Esophagus squamous epithelium (tissue), 5 donors: ENCODE results near the gene ATP5F1D. TPM values are rescaled to one million over a fixed set of nuclear protein-coding genes. Genes with fewer than 3 reads are reported as not detected.
A peak's percentile ranks its signal among the peaks of the same experiment; 100 is the strongest.

Experiments used
- DNase-seq: peaks from one replicate; lab custom pipeline; 2025; lab: John Stamatoyannopoulos, UW
- H3K27ac ChIP-seq, 4 donors: fragments of 200-600 bp; sonication (generic); one replicate each; pipeline ENCODE4 v1.5.1; 2016 to 2019; ENCODE audit warnings: mild to moderate bottlenecking in 1 of 4
- H3K27me3 ChIP-seq, 4 donors: fragments of 200-600 bp; sonication (generic); 1 replicate in 3 of 4; 2 replicates in 1 of 4; pipeline versions ENCODE4 v1.5.1 to v1.6.0; 2017 to 2021; ENCODE audit warnings: antibody characterized with exemption in 1 of 4
- H3K36me3 ChIP-seq, 3 donors: fragments of 200-600 bp; sonication (generic); one replicate each; pipeline ENCODE4 v1.5.1; 2016 to 2019
- H3K4me1 ChIP-seq, 3 donors: fragments of 200-600 bp; sonication (generic); one replicate each; pipeline ENCODE4 v1.5.1; 2017 to 2019
- H3K4me3 ChIP-seq, 4 donors: fragments of 200-600 bp; sonication (generic); 1 replicate in 3 of 4; 2 replicates in 1 of 4; pipeline ENCODE4 v1.5.1; 2016 to 2019; ENCODE audit warnings: mild to moderate bottlenecking in 2 of 4, moderate library complexity in 1 of 4
- H3K9me3 ChIP-seq, 3 donors: fragments of 200-600 bp; sonication (generic); one replicate each; pipeline ENCODE4 v1.5.1; 2016 to 2019
- CTCF ChIP-seq, 6 experiments: fragments of 450-650 bp in 4 of 6; fragments of 200-600 bp in 2 of 6; sonication (generic) in 2 of 6; IDR thresholded peaks; one replicate each; pipeline ENCODE4 v1.5.1; 2016 to 2019; ENCODE audit warnings: antibody characterized with exemption in 6 of 6, mild to moderate bottlenecking in 4 of 6, moderate library complexity in 4 of 6
- POLR2A ChIP-seq, 4 donors: fragments of 450-650 bp; IDR thresholded peaks; one replicate each; pipeline ENCODE4 v1.6.1; 2017; ENCODE audit warnings: antibody characterized with exemption in 4 of 4, mild to moderate bottlenecking in 4 of 4, moderate library complexity in 3 of 4
- WGBS, 2 donors: methylation state at CpG; one replicate each; pipeline ENCODE4 v1.1.5; 2018; 5-methylcytosine and 5-hydroxymethylcytosine counted together
- intact Hi-C: fragments of 100-400 bp; cut with DNase I; formaldehyde crosslinking; loops from one replicate; pipeline ENCODE4 v1.15.0; 2022
- total RNA-seq, 4 donors: library from RNA; depleted of rRNA; stranded (reverse); fragments of >200 nt; gene quantifications; one replicate each; pipeline ENCODE4 v1.1.0, GENCODE V29; 2016
- donor health status: DM: yes; HTN: yes; CAD: no.

ATP5F1D gene
- total RNA-seq, 4 donors from 2014 or later = 83.4 to 171 (median 132) TPM

- intact Hi-C loops = no loop called here
- Histone ChIP-seq H3K4me3 (peak overlapping the region; percentile 52 to 75 (median 62)), H3K27ac (peak overlapping the region; percentile 21 to 70 (median 54)), H3K27me3 (peaks cover 0 to 13% (median 0%) of the 10 kb centered on the region in 4 donors), H3K4me1 (peaks cover 41 to 91% (median 56%) of the 10 kb centered on the region in 3 donors), H3K9me3 (no peaks in the 10 kb centered on the region), H3K36me3 (no peaks in the 10 kb centered on the region)
- DNase-seq = no peak
- no peak for TF ChIP-seq CTCF (IDR thresholded peaks at IDR 0.05)
- TF ChIP-seq POLR2A (IDR thresholded peaks at IDR 0.05) = no peak
- WGBS, 2 donors = 0% methylated on average over 16 of the region's 60 CpGs; no CpG with 5 or more reads in 1 of the 2 donors
Measured at GRCh38 chr19:1237027-1237659, 4.4 kb upstream of the ATP5F1D start.

- Histone ChIP-seq H3K4me1 (peaks cover 41 to 91% (median 55%) of the 10 kb centered on the region in 3 donors), H3K9me3 (no peaks in the 10 kb centered on the region), H3K36me3 (no peaks in the 10 kb centered on the region), H3K4me3 (peak within 1 kb of the TSS; percentile 52 to 75 (median 62)), H3K27ac (peak within 1 kb of the TSS; percentile 21 to 99 (median 61)), H3K27me3 (peaks cover 0 to 13% (median 0%) of the 10 kb centered on the region in 4 donors)
- no peak for TF ChIP-seq POLR2A (IDR thresholded peaks at IDR 0.05)
- no peak for TF ChIP-seq CTCF (IDR thresholded peaks at IDR 0.05)
- WGBS, 2 donors = 3% methylated on average over 10 of the region's 87 CpGs; no CpG with 5 or more reads in 1 of the 2 donors
- intact Hi-C loops = no loop called here
- no peak for DNase-seq
Measured at GRCh38 chr19:1237754-1238368, 3.7 kb upstream of the ATP5F1D start, which contains the start of gene CBARP. Gene CBARP, minus strand, starts transcription at chr19:1238005. Its CDS starts 1,905 bp downstream, at chr19:1236100.

- Histone ChIP-seq H3K9me3 (no peaks in the 10 kb centered on the region), H3K27ac (peak overlapping the region; percentile 3 to 99 (median 48)), H3K27me3 (peaks cover 0 to 13% (median 0%) of the 10 kb centered on the region in 4 donors), H3K4me1 (peaks cover 42 to 91% (median 56%) of the 10 kb centered on the region in 3 donors), H3K36me3 (peaks cover 0 to 6% (median 0%) of the 10 kb centered on the region in 3 donors), H3K4me3 (peak overlapping the region; percentile 11 to 75 (median 62))
- TF ChIP-seq POLR2A (IDR thresholded peaks at IDR 0.05) (no peak), CTCF (IDR thresholded peaks at IDR 0.05) (no peak)
- intact Hi-C loops = no loop called here
- no peak for DNase-seq
- WGBS, 2 donors = 51 to 53% methylated on average over 20 to 28 of the region's 34 CpGs
Measured at GRCh38 chr19:1238369-1239303, 2.9 kb upstream of the ATP5F1D start.

- H3K4me3 ChIP-seq = no peak overlapping the region
- H3K27ac ChIP-seq = peak overlapping the region; percentile 79 to 99 (median 94)
- H3K4me1 ChIP-seq = peaks cover 50 to 91% (median 63%) of the 10 kb centered on the region in 3 donors
- TF ChIP-seq POLR2A (IDR thresholded peaks at IDR 0.05) (no peak), CTCF (IDR thresholded peaks at IDR 0.05) (no peak)
- intact Hi-C loops = no loop called here
- peaks cover 0 to 13% (median 0%) of the 10 kb centered on the region in 4 donors for H3K27me3 ChIP-seq
- peaks cover 0 to 13% (median 0%) of the 10 kb centered on the region in 3 donors for H3K36me3 ChIP-seq
- no peak for DNase-seq
- 72 to 100% methylated on average over 1 to 10 of the region's 11 CpGs for WGBS, 2 donors
- no peaks in the 10 kb centered on the region for H3K9me3 ChIP-seq
Measured at GRCh38 chr19:1239420-1239795, 2.1 kb upstream of the ATP5F1D start.
